ENCODE measurements around the gene IGFL3.

The IGFL3 gene

DNA sequence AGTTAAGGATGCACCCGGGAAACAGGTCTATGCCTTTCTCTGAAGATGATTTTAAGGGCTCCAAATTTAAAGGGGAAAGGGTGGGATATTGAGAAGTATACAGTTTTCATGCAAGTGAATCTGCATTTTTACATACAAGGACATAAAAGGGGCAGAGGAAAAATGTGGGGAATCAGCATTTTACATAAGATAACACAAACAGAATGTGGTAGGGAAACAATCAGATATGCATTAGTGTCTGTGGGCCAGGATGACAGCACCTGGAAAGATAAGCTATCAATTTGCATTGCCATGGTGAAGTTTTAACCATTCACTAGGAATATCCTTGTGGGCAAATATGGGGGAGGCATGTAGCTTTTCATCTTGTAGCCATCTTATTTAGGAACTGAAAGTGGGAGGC lies 24.1 kb downstream of the IGFL3 start:
- in situ Hi-C loops (cut with MboI; ENCODE audit: low sequenced_read_pairs, unreplicated experiment), result no loop called here
- DNase-seq (ENCODE audit: low spot score), result no peak
- TF ChIP-seq, protein P1, sequence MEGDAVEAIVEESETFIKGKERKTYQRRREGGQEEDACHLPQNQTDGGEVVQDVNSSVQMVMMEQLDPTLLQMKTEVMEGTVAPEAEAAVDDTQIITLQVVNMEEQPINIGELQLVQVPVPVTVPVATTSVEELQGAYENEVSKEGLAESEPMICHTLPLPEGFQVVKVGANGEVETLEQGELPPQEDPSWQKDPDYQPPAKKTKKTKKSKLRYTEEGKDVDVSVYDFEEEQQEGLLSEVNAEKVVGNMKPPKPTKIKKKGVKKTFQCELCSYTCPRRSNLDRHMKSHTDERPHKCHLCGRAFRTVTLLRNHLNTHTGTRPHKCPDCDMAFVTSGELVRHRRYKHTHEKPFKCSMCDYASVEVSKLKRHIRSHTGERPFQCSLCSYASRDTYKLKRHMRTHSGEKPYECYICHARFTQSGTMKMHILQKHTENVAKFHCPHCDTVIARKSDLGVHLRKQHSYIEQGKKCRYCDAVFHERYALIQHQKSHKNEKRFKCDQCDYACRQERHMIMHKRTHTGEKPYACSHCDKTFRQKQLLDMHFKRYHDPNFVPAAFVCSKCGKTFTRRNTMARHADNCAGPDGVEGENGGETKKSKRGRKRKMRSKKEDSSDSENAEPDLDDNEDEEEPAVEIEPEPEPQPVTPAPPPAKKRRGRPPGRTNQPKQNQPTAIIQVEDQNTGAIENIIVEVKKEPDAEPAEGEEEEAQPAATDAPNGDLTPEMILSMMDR (IDR thresholded peaks at IDR 0.05; ENCODE audit: borderline replicate concordance, control extremely low read depth, extremely low read depth, insufficient read depth, missing control alignments), result no peak

DNA sequence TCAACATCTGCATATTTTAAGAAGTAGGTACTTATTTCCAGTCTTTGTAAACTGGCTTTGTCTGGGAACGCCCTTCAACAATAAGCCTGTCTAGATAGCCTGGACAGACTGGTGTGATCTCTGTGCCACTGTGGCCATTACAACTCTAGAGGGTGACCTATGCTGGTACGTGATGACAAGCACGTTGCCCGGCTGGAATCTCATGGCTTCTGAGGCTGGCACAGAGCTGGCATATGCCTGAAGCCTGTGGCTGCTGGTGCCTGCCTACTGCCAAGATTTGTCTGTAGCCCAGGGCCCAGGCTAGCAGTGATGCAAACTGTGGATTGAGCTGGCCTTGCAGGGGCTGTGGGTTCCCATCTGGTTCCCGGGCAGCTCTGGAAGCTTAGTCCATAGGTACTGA lies 34.0 kb downstream of the IGFL3 start:
- DNase-seq (ENCODE audit: low spot score), result no peak
- TF ChIP-seq, protein P1 (IDR thresholded peaks at IDR 0.05; ENCODE audit: borderline replicate concordance, control extremely low read depth, extremely low read depth, insufficient read depth, missing control alignments), result no peak
- in situ Hi-C loops (cut with MboI; ENCODE audit: low sequenced_read_pairs, unreplicated experiment), result no loop called here

DNA sequence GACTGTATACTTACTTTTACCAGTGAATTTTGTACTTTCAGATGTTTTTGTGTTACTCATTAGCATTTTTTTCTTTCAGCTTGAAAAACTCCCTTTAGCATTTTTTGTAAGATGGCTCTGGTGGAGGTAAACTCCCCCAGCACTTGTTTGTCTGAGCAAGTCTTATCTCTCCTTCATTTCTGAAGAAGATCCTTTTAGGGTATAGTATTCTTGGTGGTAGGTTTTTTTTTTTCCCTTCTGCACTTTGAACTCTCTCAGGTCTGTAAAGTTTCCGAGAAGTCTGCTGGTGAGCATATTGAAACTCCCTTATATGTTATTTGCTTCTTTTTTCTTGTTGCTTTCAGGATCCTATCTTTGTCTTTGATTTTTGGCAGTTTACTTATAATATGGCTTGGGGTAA lies 35.1 kb downstream of the IGFL3 start:
- TF ChIP-seq, protein P1 (IDR thresholded peaks at IDR 0.05; ENCODE audit: borderline replicate concordance, control extremely low read depth, extremely low read depth, insufficient read depth, missing control alignments), result no peak
- in situ Hi-C loops (cut with MboI; ENCODE audit: low sequenced_read_pairs, unreplicated experiment), result loop anchor here (10.0 kb wide), 2 partner anchors 105 to 175 kb away; no protein-coding TSS in a partner anchor
- no peak for DNase-seq (ENCODE audit: low spot score)

DNA sequence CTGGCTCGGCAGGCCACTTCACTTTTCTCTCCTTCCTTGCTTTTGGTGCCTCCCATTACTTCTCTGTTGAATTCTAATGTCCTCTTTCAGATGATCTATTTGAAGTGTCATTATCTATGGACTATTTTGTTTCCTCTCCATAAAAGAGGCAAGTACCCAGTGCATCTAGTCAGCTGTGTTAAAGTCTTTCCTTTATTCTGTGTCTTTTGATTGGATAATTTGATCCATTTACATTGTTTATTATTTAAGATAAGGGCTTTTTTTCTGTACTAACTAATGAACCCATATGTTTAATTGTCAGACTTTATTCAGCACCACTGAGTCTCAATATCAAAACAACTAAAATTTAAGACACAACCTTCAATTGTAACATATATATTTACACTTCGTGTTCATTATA lies 36.4 kb downstream of the IGFL3 start:
- in situ Hi-C loops (cut with MboI; ENCODE audit: low sequenced_read_pairs, unreplicated experiment), result loop anchor here (10.0 kb wide), 2 partner anchors 107 to 177 kb away; no protein-coding TSS in a partner anchor
- TF ChIP-seq, protein P1 (IDR thresholded peaks at IDR 0.05; ENCODE audit: borderline replicate concordance, control extremely low read depth, extremely low read depth, insufficient read depth, missing control alignments), result no peak

DNA sequence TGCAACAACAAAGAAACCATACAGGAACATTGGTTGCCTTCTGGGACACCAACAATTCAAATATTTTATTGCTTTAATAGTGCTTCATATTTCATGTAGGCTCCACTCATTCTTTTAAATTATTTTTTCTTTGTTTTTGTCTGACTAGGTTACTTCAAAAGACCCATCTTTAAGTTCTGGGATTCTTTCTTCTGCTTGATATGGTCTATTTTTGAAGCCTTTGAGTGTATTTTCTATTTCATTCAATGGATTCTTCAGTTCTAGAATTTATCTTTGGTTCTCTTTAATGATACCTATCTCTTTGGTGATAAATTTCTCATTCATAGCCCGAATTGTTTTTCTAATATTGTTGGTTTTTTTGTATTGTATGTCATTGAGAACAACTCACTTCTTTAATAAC lies 38.6 kb downstream of the IGFL3 start:
- DNase-seq (ENCODE audit: low spot score), result no peak
- TF ChIP-seq, protein P1 (IDR thresholded peaks at IDR 0.05; ENCODE audit: borderline replicate concordance, control extremely low read depth, extremely low read depth, insufficient read depth, missing control alignments), result no peak
- in situ Hi-C loops (cut with MboI; ENCODE audit: low sequenced_read_pairs, unreplicated experiment), result loop anchor here (10.0 kb wide), 2 partner anchors 109 to 179 kb away; no protein-coding TSS in a partner anchor

More for the DNA sequence above, 36.4 kb downstream of the IGFL3 start:
- DNase-seq (ENCODE audit: low spot score), result no peak

DNA sequence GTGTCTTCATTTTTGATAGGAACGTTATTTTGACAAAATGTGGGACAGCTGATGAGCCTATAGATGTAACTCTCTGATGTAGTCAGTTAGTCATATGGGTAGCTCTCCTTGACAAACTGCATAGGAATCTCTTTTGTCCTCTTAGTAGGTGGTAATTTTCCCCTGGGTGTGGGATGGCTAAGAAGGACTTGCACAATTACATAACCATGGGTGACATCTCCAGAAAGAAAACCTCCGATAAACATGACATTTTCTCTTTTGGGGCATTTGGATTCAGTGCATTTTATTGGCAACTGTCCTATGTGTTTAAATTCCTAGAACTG lies 41.8 kb downstream of the IGFL3 start:
- no peak for DNase-seq (ENCODE audit: low spot score)
- in situ Hi-C loops (cut with MboI; ENCODE audit: low sequenced_read_pairs, unreplicated experiment), result loop anchor here (10.0 kb wide), 2 partner anchors 112 to 182 kb away; no protein-coding TSS in a partner anchor
- TF ChIP-seq, protein P1 (IDR thresholded peaks at IDR 0.05; ENCODE audit: borderline replicate concordance, control extremely low read depth, extremely low read depth, insufficient read depth, missing control alignments), result no peak
